ENCODE results near the gene PLXNB3. TPM values are rescaled to one million over a fixed set of nuclear protein-coding genes. Genes with fewer than 3 reads are reported as not detected.
A peak's percentile ranks its signal among the peaks of the same experiment; 100 is the strongest.

Gene PLXNB3
- total RNA-seq, 2 experiments from 2014 or later: not detected

DNA sequence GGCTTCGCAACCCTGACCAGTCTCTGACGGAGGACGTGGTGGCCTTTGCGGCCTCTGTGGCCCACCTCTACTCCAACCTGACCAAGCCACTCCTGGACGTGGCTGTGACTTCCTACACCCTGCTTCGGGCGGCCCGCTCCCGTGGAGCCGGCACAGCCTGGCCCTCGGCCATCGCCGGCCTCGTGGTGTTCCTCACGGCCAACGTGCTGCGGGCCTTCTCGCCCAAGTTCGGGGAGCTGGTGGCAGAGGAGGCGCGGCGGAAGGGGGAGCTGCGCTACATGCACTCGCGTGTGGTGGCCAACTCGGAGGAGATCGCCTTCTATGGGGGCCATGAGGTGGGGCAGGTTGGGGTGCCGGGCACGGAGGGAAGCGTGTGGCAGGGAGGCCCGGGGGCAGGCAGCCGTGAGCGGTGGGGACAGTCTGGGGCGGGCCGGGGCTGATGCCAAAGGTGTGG, 38.2 kb upstream of the PLXNB3 start:
- CTCF ChIA-PET (ENCODE audit: unreplicated experiment): no interaction called here
- Histone ChIP-seq H3K27ac (ENCODE audit: low read depth, low read length, poor library complexity, severe bottlenecking) (no peak overlapping the region), H3K4me2 (ENCODE audit: low read length) (peak overlapping the region; percentile 74), H3K79me2 (ENCODE audit: insufficient read depth, low read depth, low read length) (peaks cover 22% of the 10 kb centered on the region; the same call in 1 of the 2 replicates), H3K9me2 (ENCODE audit: insufficient read depth, low read length) (no peaks in the 10 kb centered on the region), H3K9me3 (ENCODE audit: low read length) (no peaks in the 10 kb centered on the region), H3K4me3 (ENCODE audit: low read depth, low read length, poor library complexity, severe bottlenecking) (peak overlapping the region; percentile 85), H3K4me1 (ENCODE audit: insufficient read depth, low read length, poor library complexity, severe bottlenecking) (peaks cover 50% of the 10 kb centered on the region), H2AFZ (ENCODE audit: low read length) (no peak overlapping the region), H4K20me1 (ENCODE audit: insufficient read depth, low read length) (no peaks in the 10 kb centered on the region), H3K36me3 (ENCODE audit: insufficient read depth, low read length) (peaks cover 14% of the 10 kb centered on the region)
- no TSS peak for BruUV-seq (replicated peaks)
- DNase-seq (ENCODE audit: low spot score): no peak
- intact Hi-C loops (cut with micrococcal nuclease; ENCODE audit: unreplicated experiment): no loop called here
- POLR2A ChIA-PET: no interaction called here
- TF ChIP-seq, protein P1, sequence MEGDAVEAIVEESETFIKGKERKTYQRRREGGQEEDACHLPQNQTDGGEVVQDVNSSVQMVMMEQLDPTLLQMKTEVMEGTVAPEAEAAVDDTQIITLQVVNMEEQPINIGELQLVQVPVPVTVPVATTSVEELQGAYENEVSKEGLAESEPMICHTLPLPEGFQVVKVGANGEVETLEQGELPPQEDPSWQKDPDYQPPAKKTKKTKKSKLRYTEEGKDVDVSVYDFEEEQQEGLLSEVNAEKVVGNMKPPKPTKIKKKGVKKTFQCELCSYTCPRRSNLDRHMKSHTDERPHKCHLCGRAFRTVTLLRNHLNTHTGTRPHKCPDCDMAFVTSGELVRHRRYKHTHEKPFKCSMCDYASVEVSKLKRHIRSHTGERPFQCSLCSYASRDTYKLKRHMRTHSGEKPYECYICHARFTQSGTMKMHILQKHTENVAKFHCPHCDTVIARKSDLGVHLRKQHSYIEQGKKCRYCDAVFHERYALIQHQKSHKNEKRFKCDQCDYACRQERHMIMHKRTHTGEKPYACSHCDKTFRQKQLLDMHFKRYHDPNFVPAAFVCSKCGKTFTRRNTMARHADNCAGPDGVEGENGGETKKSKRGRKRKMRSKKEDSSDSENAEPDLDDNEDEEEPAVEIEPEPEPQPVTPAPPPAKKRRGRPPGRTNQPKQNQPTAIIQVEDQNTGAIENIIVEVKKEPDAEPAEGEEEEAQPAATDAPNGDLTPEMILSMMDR (conservative IDR thresholded peaks at IDR 0.05; ENCODE audit: low read length): no peak
- no peak for TF ChIP-seq EZH2phosphoT487 (IDR thresholded peaks at IDR 0.05; ENCODE audit: borderline replicate concordance, low read depth, low read length)

DNA sequence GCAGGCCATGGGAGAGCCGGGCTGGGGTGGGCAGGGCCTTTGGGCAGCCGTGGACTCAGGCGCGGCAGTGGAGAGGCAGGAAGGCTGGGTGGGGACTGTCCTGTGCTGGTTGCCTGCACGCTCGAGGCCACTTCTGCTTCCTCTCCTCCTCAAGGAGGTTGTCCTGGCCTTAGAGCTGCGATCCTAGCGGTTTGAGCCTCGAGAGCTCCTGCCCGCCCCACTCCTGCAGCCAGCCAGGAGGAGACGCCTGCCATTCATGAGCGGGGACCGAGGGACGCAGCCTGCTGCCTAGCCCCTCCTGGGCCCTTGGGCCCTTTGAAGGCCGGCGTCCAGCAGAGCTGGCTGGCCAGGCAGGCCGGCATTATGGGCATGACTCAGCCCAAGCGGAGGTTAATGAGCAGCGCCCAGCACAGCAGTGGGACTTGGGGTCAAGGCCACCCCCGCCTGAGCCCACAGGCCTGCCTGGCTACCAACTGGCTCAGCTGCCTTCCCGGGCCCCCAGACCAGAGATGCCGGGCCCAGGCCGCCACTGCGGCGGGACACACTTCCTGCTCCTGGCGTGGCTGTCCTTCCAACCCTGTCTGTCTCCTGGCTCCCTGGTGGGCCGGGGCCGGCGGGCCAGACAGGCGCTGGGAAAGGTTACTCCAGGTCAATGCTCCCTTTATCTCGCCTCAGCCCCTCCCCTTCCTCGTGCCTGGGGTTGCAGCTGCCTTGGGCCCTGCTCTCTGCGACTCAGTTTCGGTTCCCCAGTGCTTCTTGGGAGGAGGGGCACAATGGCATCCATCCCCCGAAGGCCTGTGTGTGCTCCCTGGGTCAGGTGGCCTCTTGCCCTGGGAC, 37.5 kb upstream of the PLXNB3 start:
- H3K4me1 ChIP-seq (ENCODE audit: insufficient read depth, low read length, poor library complexity, severe bottlenecking): peaks cover 50% of the 10 kb centered on the region
- peak overlapping the region; percentile 54 for H3K4me3 ChIP-seq (ENCODE audit: low read depth, low read length, poor library complexity, severe bottlenecking)
- no TSS peak for BruUV-seq (replicated peaks)
- intact Hi-C loops (cut with micrococcal nuclease; ENCODE audit: unreplicated experiment): no loop called here
- peak; percentile 86 for DNase-seq (ENCODE audit: low spot score)
- peak overlapping the region; percentile 73 for H3K27ac ChIP-seq (ENCODE audit: low read depth, low read length, poor library complexity, severe bottlenecking)
- H4K20me1 ChIP-seq (ENCODE audit: insufficient read depth, low read length): no peaks in the 10 kb centered on the region
- ChIA-PET POLR2A (interaction anchor here (1.5 kb wide), 1 partner anchor 9 kb away, joined by 4 read pairs; no protein-coding TSS in a partner anchor), CTCF (ENCODE audit: unreplicated experiment) (no interaction called here)
- H3K4me2 ChIP-seq (ENCODE audit: low read length): peak overlapping the region; percentile 74
- TF ChIP-seq, protein P1 (conservative IDR thresholded peaks at IDR 0.05; ENCODE audit: low read length): no peak
- no peak for TF ChIP-seq EZH2phosphoT487 (IDR thresholded peaks at IDR 0.05; ENCODE audit: borderline replicate concordance, low read depth, low read length)
- peaks cover 22% of the 10 kb centered on the region; the same call in 1 of the 2 replicates for H3K79me2 ChIP-seq (ENCODE audit: insufficient read depth, low read depth, low read length)
- no peaks in the 10 kb centered on the region for H3K9me2 ChIP-seq (ENCODE audit: insufficient read depth, low read length)
- no peak overlapping the region; the same call in 1 of the 2 replicates for H2AFZ ChIP-seq (ENCODE audit: low read length)
- H3K36me3 ChIP-seq (ENCODE audit: insufficient read depth, low read length): peaks cover 13% of the 10 kb centered on the region
- no peaks in the 10 kb centered on the region for H3K9me3 ChIP-seq (ENCODE audit: low read length)

Data from OCI-LY7 (cell line).